SU-DHL-6 (cell line): ENCODE measurements around the gene CDK6.

Experiments used
- EZH2phosphoT487 ChIP-seq: fragments of 200-600 bp; sonication (generic), shearing (Covaris generic); conservative IDR thresholded peaks from 2 replicates; pipeline ENCODE4 v1.6.1; 2018; ENCODE audit warnings: mild to moderate bottlenecking, antibody characterized with exemption, low read length, moderate library complexity, mixed read lengths
- TF ChIP-seq, protein P1 (sequence below): fragments of 200-600 bp; sonication (generic); IDR thresholded peaks from one replicate; pipeline ENCODE4 v1.5.1; 2017; ENCODE audit warnings: antibody characterized with exemption, mild to moderate bottlenecking, low read length, moderate library complexity; ENCODE audit not compliant: insufficient read depth, poor library complexity, severe bottlenecking

DNA sequence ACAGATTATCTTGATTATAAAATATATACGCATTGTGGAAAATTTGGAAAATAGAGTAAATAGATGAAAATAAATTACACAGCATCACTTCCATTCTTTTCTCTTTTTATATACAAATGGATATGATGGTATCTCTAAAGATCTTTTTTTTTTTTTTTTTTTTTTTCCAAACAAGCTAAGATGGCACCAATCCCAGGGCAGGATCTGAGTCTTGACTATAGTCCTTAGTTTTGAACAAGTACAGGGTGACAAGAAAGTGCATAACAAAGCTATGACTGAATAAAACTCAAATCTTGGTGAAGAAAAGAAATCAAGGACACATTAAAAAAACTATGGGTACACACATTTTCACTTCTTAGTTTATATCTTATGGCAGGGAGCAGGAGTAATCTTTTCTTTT is 203.6 kb downstream of the CDK6 start:
- TF ChIP-seq, protein P1, sequence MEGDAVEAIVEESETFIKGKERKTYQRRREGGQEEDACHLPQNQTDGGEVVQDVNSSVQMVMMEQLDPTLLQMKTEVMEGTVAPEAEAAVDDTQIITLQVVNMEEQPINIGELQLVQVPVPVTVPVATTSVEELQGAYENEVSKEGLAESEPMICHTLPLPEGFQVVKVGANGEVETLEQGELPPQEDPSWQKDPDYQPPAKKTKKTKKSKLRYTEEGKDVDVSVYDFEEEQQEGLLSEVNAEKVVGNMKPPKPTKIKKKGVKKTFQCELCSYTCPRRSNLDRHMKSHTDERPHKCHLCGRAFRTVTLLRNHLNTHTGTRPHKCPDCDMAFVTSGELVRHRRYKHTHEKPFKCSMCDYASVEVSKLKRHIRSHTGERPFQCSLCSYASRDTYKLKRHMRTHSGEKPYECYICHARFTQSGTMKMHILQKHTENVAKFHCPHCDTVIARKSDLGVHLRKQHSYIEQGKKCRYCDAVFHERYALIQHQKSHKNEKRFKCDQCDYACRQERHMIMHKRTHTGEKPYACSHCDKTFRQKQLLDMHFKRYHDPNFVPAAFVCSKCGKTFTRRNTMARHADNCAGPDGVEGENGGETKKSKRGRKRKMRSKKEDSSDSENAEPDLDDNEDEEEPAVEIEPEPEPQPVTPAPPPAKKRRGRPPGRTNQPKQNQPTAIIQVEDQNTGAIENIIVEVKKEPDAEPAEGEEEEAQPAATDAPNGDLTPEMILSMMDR: no peak
- no peak for TF ChIP-seq EZH2phosphoT487
